ENCODE data around the gene LRRC36. TPM values are rescaled to one million over a fixed set of nuclear protein-coding genes. Genes with fewer than 3 reads are reported as not detected.

LRRC36 gene
- total RNA-seq, 3 donors from 2014 or later (not counting 1 experiment from before 2014, with no cell fraction given), result not detected

DNA sequence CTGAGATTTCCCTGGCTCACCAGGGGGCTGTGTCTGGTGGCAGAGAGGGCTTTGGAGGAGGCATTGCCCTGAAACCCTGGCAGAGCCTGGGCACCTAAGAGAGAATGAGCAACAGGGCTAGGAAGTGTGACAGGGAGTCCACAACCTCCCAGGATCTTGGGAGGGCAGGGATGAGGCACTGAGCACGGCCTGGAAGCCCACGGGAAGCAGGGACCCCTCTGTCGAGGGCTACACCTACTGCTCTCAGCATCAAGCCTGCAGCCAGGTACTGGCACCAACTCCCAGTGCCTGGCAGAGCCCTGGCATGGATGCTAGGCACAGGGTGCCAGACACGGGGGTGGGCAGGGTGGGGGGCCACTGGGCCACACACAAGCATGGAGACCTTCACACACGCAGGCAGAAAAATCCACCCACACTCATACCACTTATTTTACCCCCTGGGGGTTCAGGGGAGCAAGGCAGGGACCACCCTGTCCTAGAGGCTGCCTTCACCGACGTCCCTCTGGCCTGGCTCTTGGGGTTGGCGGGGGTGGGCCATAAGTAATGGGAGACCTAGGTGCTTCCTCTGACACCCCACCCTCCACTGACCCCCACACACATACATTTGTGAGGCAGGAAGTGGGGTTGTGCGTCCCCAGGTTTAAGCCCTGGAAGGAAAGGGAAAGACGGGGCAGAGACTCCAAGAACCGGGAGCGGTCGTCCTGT is 103.3 kb downstream of the LRRC36 start:
- H3K36me3 ChIP-seq (ENCODE audit: control insufficient read depth, insufficient read depth, low read length), result no peaks in the 10 kb centered on the region
- peaks cover 32% of the 10 kb centered on the region for H3K27me3 ChIP-seq (ENCODE audit: control insufficient read depth, insufficient read depth, low read length)
- Mint-ChIP-seq H3K4me1 (peaks cover 5% of the 10 kb centered on the region in 2 donors), H3K27ac (peak overlapping the region in 1 of 2 donors; percentile 38), H3K9me3 (no peaks in the 10 kb centered on the region), H3K27me3 (ENCODE audit: low read depth in 2 of 2) (peaks cover 21 to 40% of the 10 kb centered on the region in 2 donors), H3K36me3 (no peaks in the 10 kb centered on the region), H3K4me3 (peak overlapping the region; percentile 89)
- intact Hi-C loops (cut with micrococcal nuclease), result loop anchor here (5.0 kb wide), 1 partner anchor 37 kb away; no protein-coding TSS in a partner anchor
- no peak overlapping the region for H3K27ac ChIP-seq (ENCODE audit: low read length)
- no peaks in the 10 kb centered on the region for H3K9me3 ChIP-seq (ENCODE audit: control insufficient read depth, insufficient read depth, low read length)
- H3K4me1 ChIP-seq (ENCODE audit: control insufficient read depth, insufficient read depth, low read length), result peaks cover 15% of the 10 kb centered on the region
- TF ChIP-seq, protein P1, sequence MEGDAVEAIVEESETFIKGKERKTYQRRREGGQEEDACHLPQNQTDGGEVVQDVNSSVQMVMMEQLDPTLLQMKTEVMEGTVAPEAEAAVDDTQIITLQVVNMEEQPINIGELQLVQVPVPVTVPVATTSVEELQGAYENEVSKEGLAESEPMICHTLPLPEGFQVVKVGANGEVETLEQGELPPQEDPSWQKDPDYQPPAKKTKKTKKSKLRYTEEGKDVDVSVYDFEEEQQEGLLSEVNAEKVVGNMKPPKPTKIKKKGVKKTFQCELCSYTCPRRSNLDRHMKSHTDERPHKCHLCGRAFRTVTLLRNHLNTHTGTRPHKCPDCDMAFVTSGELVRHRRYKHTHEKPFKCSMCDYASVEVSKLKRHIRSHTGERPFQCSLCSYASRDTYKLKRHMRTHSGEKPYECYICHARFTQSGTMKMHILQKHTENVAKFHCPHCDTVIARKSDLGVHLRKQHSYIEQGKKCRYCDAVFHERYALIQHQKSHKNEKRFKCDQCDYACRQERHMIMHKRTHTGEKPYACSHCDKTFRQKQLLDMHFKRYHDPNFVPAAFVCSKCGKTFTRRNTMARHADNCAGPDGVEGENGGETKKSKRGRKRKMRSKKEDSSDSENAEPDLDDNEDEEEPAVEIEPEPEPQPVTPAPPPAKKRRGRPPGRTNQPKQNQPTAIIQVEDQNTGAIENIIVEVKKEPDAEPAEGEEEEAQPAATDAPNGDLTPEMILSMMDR (IDR thresholded peaks at IDR 0.05), result no peak
- DNase-seq, result no peak
- H3K4me3 ChIP-seq (ENCODE audit: low read length), result no peak overlapping the region
- ATAC-seq, result no peak
- WGBS (ENCODE audit: insufficient coverage), result 38% methylated on average over 12 of the region's 13 CpGs

DNA sequence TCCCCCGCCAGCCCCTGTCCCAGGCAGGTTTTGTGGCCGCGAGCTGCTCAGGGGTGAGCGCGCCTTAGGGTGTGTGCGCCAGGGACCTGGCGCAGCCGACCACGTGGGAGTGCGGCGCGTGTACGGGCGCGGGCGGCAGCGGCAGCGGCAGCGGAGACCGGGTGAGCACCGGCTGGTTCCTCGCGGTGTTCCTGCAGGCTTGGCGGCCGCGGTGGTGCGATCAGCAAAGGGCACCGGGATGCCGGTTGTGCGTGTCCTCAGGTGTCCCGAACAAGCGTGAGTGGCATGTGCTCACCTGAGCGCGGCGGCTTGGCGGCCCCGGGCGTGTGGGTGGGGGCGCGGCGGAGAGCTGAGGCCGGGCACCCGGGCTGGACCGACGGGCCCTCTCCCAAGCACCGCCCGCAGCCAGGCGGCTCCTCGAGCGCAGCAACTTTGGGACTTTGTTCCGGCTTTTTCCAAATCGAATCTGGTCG is 103.9 kb downstream of the LRRC36 start:
- Histone ChIP-seq H3K36me3 (ENCODE audit: control insufficient read depth, insufficient read depth, low read length) (no peaks in the 10 kb centered on the region), H3K4me3 (ENCODE audit: low read length) (no peak overlapping the region), H3K9me3 (ENCODE audit: control insufficient read depth, insufficient read depth, low read length) (no peaks in the 10 kb centered on the region), H3K27ac (ENCODE audit: low read length) (no peak overlapping the region), H3K27me3 (ENCODE audit: control insufficient read depth, insufficient read depth, low read length) (peaks cover 28% of the 10 kb centered on the region), H3K4me1 (ENCODE audit: control insufficient read depth, insufficient read depth, low read length) (peaks cover 20% of the 10 kb centered on the region)
- DNase-seq (peak in 1 of 2 donors; percentile 47), ATAC-seq (peak; percentile 19 to 36 (median 34))
- no peaks in the 10 kb centered on the region for H3K36me3 Mint-ChIP-seq
- H3K4me3 Mint-ChIP-seq, result peak overlapping the region; percentile 89
- WGBS (ENCODE audit: insufficient coverage), result 1% methylated on average over 53 of the region's 53 CpGs
- peaks cover 21 to 40% of the 10 kb centered on the region in 2 donors for H3K27me3 Mint-ChIP-seq (ENCODE audit: low read depth in 2 of 2)
- TF ChIP-seq, protein P1 (IDR thresholded peaks at IDR 0.05), result no peak
- H3K27ac Mint-ChIP-seq, result peak overlapping the region in 1 of 2 donors; percentile 38
- peaks cover 5% of the 10 kb centered on the region in 2 donors for H3K4me1 Mint-ChIP-seq
- no peaks in the 10 kb centered on the region for H3K9me3 Mint-ChIP-seq
- intact Hi-C loops (cut with micrococcal nuclease), result no loop called here

DNA sequence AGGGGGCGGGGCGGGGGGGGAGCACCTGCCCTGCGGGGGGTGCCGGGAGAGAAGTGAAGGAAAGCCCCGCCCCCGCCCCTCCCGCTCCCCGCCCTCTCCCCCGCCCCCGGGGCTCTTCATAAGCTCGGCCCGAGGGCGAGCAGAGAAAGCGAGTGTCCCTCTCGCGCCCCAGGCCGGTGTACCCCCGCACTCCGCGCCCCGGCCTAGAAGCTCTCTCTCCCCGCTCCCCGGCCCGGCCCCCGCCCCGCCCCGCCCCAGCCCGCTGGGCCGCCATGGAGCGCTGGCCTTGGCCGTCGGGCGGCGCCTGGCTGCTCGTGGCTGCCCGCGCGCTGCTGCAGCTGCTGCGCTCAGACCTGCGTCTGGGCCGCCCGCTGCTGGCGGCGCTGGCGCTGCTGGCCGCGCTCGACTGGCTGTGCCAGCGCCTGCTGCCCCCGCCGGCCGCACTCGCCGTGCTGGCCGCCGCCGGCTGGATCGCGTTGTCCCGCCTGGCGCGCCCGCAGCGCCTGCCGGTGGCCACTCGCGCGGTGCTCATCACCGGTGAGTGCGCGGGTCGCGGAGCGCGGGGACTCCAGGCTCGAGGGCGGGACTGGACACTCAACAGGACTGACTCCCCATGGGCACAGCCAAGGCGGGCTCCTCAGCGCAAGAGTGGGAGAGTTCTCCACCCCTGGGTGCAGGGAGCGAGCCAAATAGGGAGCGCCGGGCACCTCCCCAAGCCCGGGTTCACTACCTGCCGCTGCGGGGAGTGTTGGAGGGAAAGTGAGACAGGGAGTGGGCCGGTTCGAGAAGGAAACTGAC is 104.6 kb downstream of the LRRC36 start, which contains the start of gene HSD11B2:
HSD11B2 (plus strand) TSS at position 145 of the 798 bp plus-strand sequence; CDS start at position 273, 128 bp downstream.
- peaks cover 23% of the 10 kb centered on the region for H3K4me1 ChIP-seq (ENCODE audit: control insufficient read depth, insufficient read depth, low read length)
- DNase-seq (peak in 1 of 2 donors; percentile 38), ATAC-seq (peak; percentile 58 to 65 (median 64))
- H3K27ac Mint-ChIP-seq, result peak within 1 kb of the TSS in 1 of 2 donors; percentile 38
- H3K4me3 Mint-ChIP-seq, result peak within 1 kb of the TSS; percentile 89
- no peaks in the 10 kb centered on the region for H3K9me3 Mint-ChIP-seq
- H3K9me3 ChIP-seq (ENCODE audit: control insufficient read depth, insufficient read depth, low read length), result no peaks in the 10 kb centered on the region
- H3K27ac ChIP-seq (ENCODE audit: low read length), result no peak within 1 kb of the TSS
- H3K4me3 ChIP-seq (ENCODE audit: low read length), result no peak within 1 kb of the TSS
- H3K36me3 Mint-ChIP-seq, result no peaks in the 10 kb centered on the region
- TF ChIP-seq, protein P1 (IDR thresholded peaks at IDR 0.05), result no peak
- peaks cover 5% of the 10 kb centered on the region in 2 donors for H3K4me1 Mint-ChIP-seq
- peaks cover 21 to 40% of the 10 kb centered on the region in 2 donors for H3K27me3 Mint-ChIP-seq (ENCODE audit: low read depth in 2 of 2)
- WGBS (ENCODE audit: insufficient coverage), result 2% methylated on average over 79 of the region's 87 CpGs
- intact Hi-C loops (cut with micrococcal nuclease), result no loop called here
- peaks cover 28% of the 10 kb centered on the region for H3K27me3 ChIP-seq (ENCODE audit: control insufficient read depth, insufficient read depth, low read length)
- no peaks in the 10 kb centered on the region for H3K36me3 ChIP-seq (ENCODE audit: control insufficient read depth, insufficient read depth, low read length)
